Epithelial cell of esophagus (primary cell): ENCODE results near the gene SLC15A5.

Experiments used
- DNase-seq: peaks from one replicate; pipeline ENCODE4 v3.0.0; 2010; ENCODE audit warnings: low read depth
- H3K4me3 ChIP-seq: 2 replicates; pipeline ENCODE4 v1.5.1; 2011; ENCODE audit warnings: mild to moderate bottlenecking, low read length, control low read depth
- CTCF ChIP-seq: IDR thresholded peaks from 2 replicates; pipeline ENCODE4 v1.5.1; 2011; ENCODE audit warnings: low read depth, mild to moderate bottlenecking, low read length, control low read depth, inconsistent platforms; ENCODE audit not compliant: insufficient read depth; ENCODE audit errors: missing control alignments

Gene SLC15A5

GRCh38 chr12:16291032-16291431, 13.5 kb upstream of the SLC15A5 start:
- H3K4me3 ChIP-seq, result no peak overlapping the region
- no peak for TF ChIP-seq CTCF
- no peak for DNase-seq

- TF ChIP-seq CTCF, result no peak
- DNase-seq, result no peak
- H3K4me3 ChIP-seq, result no peak overlapping the region
Observed at GRCh38 chr12:16285586-16285985, 8.1 kb upstream of the SLC15A5 start.

- TF ChIP-seq CTCF, result no peak
- H3K4me3 ChIP-seq, result no peak overlapping the region
- no peak for DNase-seq
Observed at GRCh38 chr12:16282978-16283377, 5.5 kb upstream of the SLC15A5 start.

- no peak for TF ChIP-seq CTCF
- H3K4me3 ChIP-seq, result no peak overlapping the region
Observed at GRCh38 chr12:16282081-16282480, 4.6 kb upstream of the SLC15A5 start.

GRCh38 chr12:16281157-16281556, 3.7 kb upstream of the SLC15A5 start:
- DNase-seq, result no peak
- H3K4me3 ChIP-seq, result no peak overlapping the region
- TF ChIP-seq CTCF, result no peak

More at GRCh38 chr12:16282081-16282480, 4.6 kb upstream of the SLC15A5 start:
- no peak for DNase-seq

GRCh38 chr12:16272222-16272621, 5.3 kb downstream of the SLC15A5 start:
- TF ChIP-seq CTCF, result no peak
- peak; percentile 74 for DNase-seq
- no peak overlapping the region for H3K4me3 ChIP-seq

GRCh38 chr12:16271062-16271461, 6.4 kb downstream of the SLC15A5 start:
- no peak for TF ChIP-seq CTCF
- H3K4me3 ChIP-seq, result no peak overlapping the region
- DNase-seq, result no peak
